B cell (primary cell): ENCODE measurements around the gene MTCL1. TPM values are rescaled to one million over a fixed set of nuclear protein-coding genes. Genes with fewer than 3 reads are reported as not detected.

Experiments used
- ATAC-seq: fragments of 200-7000 bp; cut with Tn5 transposase; one replicate; pipeline ENCODE4 v1.10.0; 2021; ENCODE audit warnings: low read depth, mild to moderate bottlenecking, moderate number of reproducible peaks, moderate library complexity
- CTCF ChIA-PET: fragments of 350-600 bp; sonication (Branson Sonifier 250); formaldehyde crosslinking; loops from one replicate; lab custom pipeline; 2021; ENCODE audit warnings: antibody characterized with exemption, inconsistent platforms; lab: Charles Lee
- POLR2A ChIA-PET: fragments of 350-600 bp; sonication (Branson Sonifier 250); formaldehyde crosslinking; loops from one replicate; lab custom pipeline; 2021; ENCODE audit warnings: antibody characterized with exemption; lab: Charles Lee
- DNase-seq: peaks from one replicate; pipeline ENCODE4 v3.0.0; 2013
- H2AFZ ChIP-seq: 2 replicates; pipeline ENCODE4 v1.6.1; 2012; ENCODE audit warnings: mild to moderate bottlenecking, low read depth, low read length; ENCODE audit not compliant: insufficient read depth, poor library complexity, severe bottlenecking
- H3K27ac ChIP-seq, 2 donors: 1 replicate in 1 of 2; 2 replicates in 1 of 2; pipeline ENCODE4 v1.5.1; 2012 to 2013; ENCODE audit warnings: low read length in 2 of 2, mild to moderate bottlenecking in 2 of 2, moderate library complexity in 1 of 2
- H3K27me3 ChIP-seq, 4 experiments: fragments of 200-600 bp in 1 of 4; sonication (generic) in 1 of 4; replicated peaks in 1 of 4; 1 replicate in 2 of 4; 2 replicates in 2 of 4; pipeline versions ENCODE4 v1.6.1 to v1.7.0; 2013 to 2016; ENCODE audit warnings: low read length in 3 of 4, mild to moderate bottlenecking in 2 of 4, mixed read lengths in 1 of 4, moderate library complexity in 1 of 4; ENCODE audit not compliant: insufficient read depth in 4 of 4, control insufficient read depth in 3 of 4; ENCODE audit errors: control extremely low read depth in 1 of 4
- H3K36me3 ChIP-seq, 2 experiments: replicated peaks in 1 of 2; 1 replicate in 1 of 2; 2 replicates in 1 of 2; pipeline versions ENCODE4 v1.6.1 to v1.7.1; 2013; ENCODE audit warnings: low read length in 1 of 2; ENCODE audit not compliant: insufficient read depth in 2 of 2, control insufficient read depth in 1 of 2; ENCODE audit errors: control extremely low read depth in 1 of 2, extremely low read depth in 1 of 2
- H3K4me1 ChIP-seq, 2 donors: fragments of 200-600 bp in 1 of 2; sonication (generic) in 1 of 2; 1 replicate in 1 of 2; 2 replicates in 1 of 2; pipeline versions ENCODE4 v1.5.1 to v1.6.1; 2013 to 2017; ENCODE audit warnings: low read length in 2 of 2; ENCODE audit not compliant: control insufficient read depth in 2 of 2, insufficient read depth in 2 of 2
- H3K4me2 ChIP-seq: replicated peaks from 2 replicates; pipeline ENCODE3; 2012; ENCODE audit warnings: mild to moderate bottlenecking, low read depth, low read length; ENCODE audit not compliant: poor library complexity, severe bottlenecking
- H3K4me3 ChIP-seq, 5 experiments: fragments of 200-600 bp in 1 of 5; sonication (generic) in 1 of 5; 1 replicate in 3 of 5; 2 replicates in 2 of 5; pipeline versions ENCODE4 v1.5.1 to v1.7.0; 2011 to 2016; ENCODE audit warnings: low read length in 4 of 5, mild to moderate bottlenecking in 4 of 5, low read depth in 2 of 5, control low read depth in 1 of 5, moderate library complexity in 1 of 5; ENCODE audit not compliant: insufficient read depth in 1 of 5; ENCODE audit errors: control extremely low read depth in 1 of 5, extremely low read depth in 1 of 5
- H3K79me2 ChIP-seq: fragments of 200-600 bp; sonication (generic); one replicate; pipeline ENCODE4 v1.6.0; 2016; ENCODE audit warnings: low read length; ENCODE audit not compliant: control insufficient read depth, insufficient read depth
- H3K9ac ChIP-seq: fragments of 200-600 bp; sonication (generic); 2 replicates; pipeline ENCODE4 v1.6.1; 2017; ENCODE audit warnings: mild to moderate bottlenecking, low read length, moderate library complexity
- H3K9me3 ChIP-seq, 3 donors: one replicate each; pipeline versions ENCODE4 v1.6.1 to v1.7.1; 2013; ENCODE audit warnings: low read length in 2 of 3; ENCODE audit not compliant: control insufficient read depth in 2 of 3, insufficient read depth in 1 of 3; ENCODE audit errors: control extremely low read depth in 1 of 3
- H4K20me1 ChIP-seq: 2 replicates; pipeline ENCODE4 v1.6.0; 2012; ENCODE audit warnings: mild to moderate bottlenecking, low read length; ENCODE audit not compliant: insufficient read depth, control insufficient read depth, poor library complexity, severe bottlenecking
- H3K27ac Mint-ChIP-seq: one replicate; pipeline ENCODE4 v1.8.0; 2021; ENCODE audit warnings: mixed read lengths
- H3K27me3 Mint-ChIP-seq: one replicate; pipeline ENCODE4 v1.8.0; 2021; ENCODE audit warnings: mixed read lengths
- H3K4me1 Mint-ChIP-seq: one replicate; pipeline ENCODE4 v1.8.0; 2021; ENCODE audit warnings: mixed read lengths
- H3K4me3 Mint-ChIP-seq: one replicate; pipeline ENCODE4 v1.8.0; 2021; ENCODE audit warnings: mixed read lengths
- H3K9me3 Mint-ChIP-seq: one replicate; pipeline ENCODE4 v1.8.0; 2022; ENCODE audit warnings: mixed read lengths; ENCODE audit not compliant: insufficient read depth
- CTCF ChIP-seq: fragments of 200-600 bp; IDR thresholded peaks from one replicate; pipeline ENCODE4 v1.8.0; 2022; ENCODE audit warnings: antibody characterized with exemption, mild to moderate bottlenecking
- EZH2 ChIP-seq: IDR thresholded peaks from 2 replicates; pipeline ENCODE4 v1.6.1; 2012; ENCODE audit warnings: borderline replicate concordance, low read depth, mild to moderate bottlenecking, moderate library complexity, low read length; ENCODE audit not compliant: insufficient read depth, poor library complexity, severe bottlenecking
- WGBS: methylation state at CpG from one replicate; pipeline ENCODE4 v1.1.5; 2013; ENCODE audit warnings: missing lambda C conversion rate; ENCODE audit not compliant: insufficient coverage; 5-methylcytosine and 5-hydroxymethylcytosine counted together
- intact Hi-C: fragments of 100-400 bp; cut with micrococcal nuclease; formaldehyde crosslinking; loops from one replicate; pipeline ENCODE4 v1.10.0; 2022
- polyA plus RNA-seq: library from polyadenylated mRNA; depleted of rRNA; stranded (reverse); fragments of >200 nt; gene quantifications from 2 replicates; pipeline ENCODE4 v1.2.3, GENCODE V29; 2012
- total RNA-seq, 2 donors: library from RNA; stranded (reverse); fragments of 120-200 nt in 1 of 2; gene quantifications; 1 replicate in 1 of 2; 2 replicates in 1 of 2; pipeline versions ENCODE4 v1.2.3 to v1.2.4, GENCODE V29; 2013 to 2022

Gene MTCL1
- total and polyA plus RNA-seq, 2 donors (not counting 1 experiment from before 2014, with no cell fraction given) = 2.7 to 5.8 TPM

- intact Hi-C loops = no loop called here
- TF ChIP-seq EZH2 (no peak), CTCF (no peak)
- DNase-seq (no peak), ATAC-seq (no peak)
- H3K27ac ChIP-seq = no peak overlapping the region
- H3K79me2 ChIP-seq = no peaks in the 10 kb centered on the region
- no peak overlapping the region for H3K4me3 ChIP-seq
- no peaks in the 10 kb centered on the region for H3K27me3 ChIP-seq
- 92% methylated on average over 22 of the region's 24 CpGs for WGBS
- no peaks in the 10 kb centered on the region for H3K36me3 ChIP-seq
- no peak overlapping the region for H3K4me2 ChIP-seq
- no peaks in the 10 kb centered on the region for H3K27me3 Mint-ChIP-seq
- H2AFZ ChIP-seq = no peak overlapping the region
- no peaks in the 10 kb centered on the region for H3K9me3 Mint-ChIP-seq
- CTCF ChIA-PET = no interaction called here
- H4K20me1 ChIP-seq = no peaks in the 10 kb centered on the region
- H3K9ac ChIP-seq = no peak overlapping the region
- POLR2A ChIA-PET = no interaction called here
- peaks cover 8% of the 10 kb centered on the region for H3K4me1 Mint-ChIP-seq
- no peak overlapping the region for H3K27ac Mint-ChIP-seq
- no peak overlapping the region for H3K4me3 Mint-ChIP-seq
- H3K9me3 ChIP-seq = peaks cover 0 to 6% (median 0%) of the 10 kb centered on the region in 3 donors
- peaks cover 9 to 11% of the 10 kb centered on the region in 2 donors for H3K4me1 ChIP-seq
Observed at GRCh38 chr18:8785261-8785660, 79.9 kb downstream of the MTCL1 start.

- H3K27ac ChIP-seq = no peak overlapping the region
- CTCF ChIA-PET = interaction anchor here (0.6 to 2.4 kb wide), 8 partner anchors 10 to 203 kb away, joined by 3 to 12 read pairs (median 4); no protein-coding TSS in a partner anchor
- WGBS = 93% methylated on average over 24 of the region's 30 CpGs
Observed at GRCh38 chr18:8785855-8786482, 80.6 kb downstream of the MTCL1 start.

More at GRCh38 chr18:8785855-8786482, 80.6 kb downstream of the MTCL1 start:
- H3K9me3 Mint-ChIP-seq = no peaks in the 10 kb centered on the region
- peak overlapping the region; percentile 65 for H3K4me2 ChIP-seq
- DNase-seq (no peak), ATAC-seq (no peak)
- H3K27me3 ChIP-seq = no peaks in the 10 kb centered on the region
- no peak overlapping the region for H3K4me3 ChIP-seq
- no peaks in the 10 kb centered on the region for H3K27me3 Mint-ChIP-seq
- no peak overlapping the region for H3K4me3 Mint-ChIP-seq
- H3K4me1 ChIP-seq = peaks cover 9 to 11% of the 10 kb centered on the region in 2 donors
- TF ChIP-seq CTCF = no peak
- no peak for TF ChIP-seq EZH2
- no peaks in the 10 kb centered on the region for H3K79me2 ChIP-seq
- H2AFZ ChIP-seq = peak overlapping the region; percentile 56
- intact Hi-C loops = no loop called here
- H3K36me3 ChIP-seq = no peaks in the 10 kb centered on the region
- POLR2A ChIA-PET = no interaction called here
- H3K9me3 ChIP-seq = peaks cover 0 to 6% (median 0%) of the 10 kb centered on the region in 3 donors
- peak overlapping the region; percentile 61 for H3K27ac Mint-ChIP-seq
- H3K9ac ChIP-seq = peak overlapping the region; percentile 26
- no peaks in the 10 kb centered on the region for H4K20me1 ChIP-seq
- H3K4me1 Mint-ChIP-seq = peaks cover 8% of the 10 kb centered on the region
